D721Med (cell line): ENCODE data around the gene PACSIN1.

Experiments used
- DNase-seq: peaks from one replicate; pipeline ENCODE4 v3.0.0; 2011; ENCODE audit warnings: low spot score; ENCODE audit not compliant: insufficient read length
- FAIRE-seq: peaks from 2 replicates; lab custom pipeline; 2011; peaks lifted over from hg19 to GRCh38; lab: Jason Lieb, UNC
- CTCF ChIP-seq: IDR thresholded peaks from 2 replicates; pipeline ENCODE4 v1.5.1; 2012; ENCODE audit warnings: mild to moderate bottlenecking, control low read depth; ENCODE audit not compliant: insufficient read depth; ENCODE audit errors: missing control alignments

The PACSIN1 gene

GRCh38 chr6:34574647-34575293, 108.9 kb downstream of the PACSIN1 start:
- FAIRE-seq = no peak
- no peak for TF ChIP-seq CTCF

GRCh38 chr6:34575326-34575725, 109.5 kb downstream of the PACSIN1 start:
- no peak for DNase-seq
- TF ChIP-seq CTCF = no peak

More at GRCh38 chr6:34574647-34575293, 108.9 kb downstream of the PACSIN1 start:
- DNase-seq = no peak

GRCh38 chr6:34576286-34576955, 110.5 kb downstream of the PACSIN1 start:
- DNase-seq (no peak), FAIRE-seq (no peak)
- TF ChIP-seq CTCF = no peak

More at GRCh38 chr6:34575326-34575725, 109.5 kb downstream of the PACSIN1 start:
- no peak for FAIRE-seq

GRCh38 chr6:34578445-34579262, 112.8 kb downstream of the PACSIN1 start:
- no peak for FAIRE-seq

GRCh38 chr6:34580707-34581560, 115.1 kb downstream of the PACSIN1 start:
- no peak for FAIRE-seq
- TF ChIP-seq CTCF = no peak
- DNase-seq = no peak

More at GRCh38 chr6:34578445-34579262, 112.8 kb downstream of the PACSIN1 start:
- DNase-seq = no peak
- TF ChIP-seq CTCF = no peak

- DNase-seq (no peak), FAIRE-seq (no peak)
- no peak for TF ChIP-seq CTCF
These were observed 115.7 kb downstream of the PACSIN1 start for GRCh38 chr6:34581561-34581920.
